HCT116 (cell line): ENCODE measurements around the gene LSP1. TPM values are rescaled to one million over a fixed set of nuclear protein-coding genes. Genes with fewer than 3 reads are reported as not detected.
A peak's percentile ranks its signal among the peaks of the same experiment; 100 is the strongest.

Source experiments
- ATAC-seq: fragments of 200-7000 bp; cut with Tn5 transposase; 2 replicates; pipeline ENCODE4 v1.9.1; 2020; ENCODE audit warnings: mild to moderate bottlenecking, moderate library complexity
- BruUV-seq: library from RNA; stranded (reverse); fragments of 400-500 nt; replicated peaks from 2 replicates; lab custom pipeline; 2021; lab: Mats Ljungman, UMichigan
- CTCF ChIA-PET: fragments of 300-600 bp; sonication (Branson Sonifier 250); formaldehyde crosslinking; loops from one replicate; lab custom pipeline; 2021; ENCODE audit warnings: antibody characterized with exemption; lab: Charles Lee
- POLR2A ChIA-PET: fragments of 300-600, 350-600 bp; sonication (Branson Sonifier 250); formaldehyde crosslinking; loops from one replicate; lab custom pipeline; 2021; ENCODE audit warnings: antibody characterized with exemption; lab: Charles Lee
- RAD21 ChIA-PET, 2 experiments: fragments of 300-600 bp; sonication (Branson Sonifier 250); formaldehyde crosslinking; loops; one replicate each; lab custom pipeline; 2023; ENCODE audit warnings: low total read pairs in 2 of 2; ENCODE audit not compliant: uncharacterized antibody in 2 of 2, unreplicated experiment in 2 of 2, low non-redundant PET in 1 of 2; lab: Charles Lee
- DNase-seq: peaks from one replicate; pipeline ENCODE4 v3.0.0-alpha.2; 2010; ENCODE audit warnings: low read depth, low spot score
- H2AFZ ChIP-seq: fragments of 200-600 bp; shearing (Covaris generic), sonication (generic); 2 replicates; pipeline ENCODE4 v1.6.1; 2017; ENCODE audit warnings: low read depth, mixed run types, mixed read lengths, antibody characterized with exemption, low read length; ENCODE audit not compliant: poor library complexity, severe bottlenecking
- H3K27ac ChIP-seq: 2 replicates; pipeline ENCODE4 v1.5.1; 2012; ENCODE audit warnings: low read depth, low read length
- H3K27me3 ChIP-seq: fragments of 200-600 bp; sonication (generic); 2 replicates; pipeline ENCODE4 v1.6.1; 2016; ENCODE audit warnings: mixed run types, low read length, mixed read lengths; ENCODE audit not compliant: insufficient read depth
- H3K36me3 ChIP-seq, 2 experiments: fragments of 200-500 bp in 1 of 2; fragments of 200-600 bp in 1 of 2; sonication (Bioruptor generic) in 1 of 2; sonication (generic) in 1 of 2; 2 replicates each; pipeline versions ENCODE4 v1.5.1 to v1.6.1; 2014 to 2016; ENCODE audit warnings: low read length in 2 of 2, inconsistent platforms in 1 of 2, mixed read lengths in 1 of 2, mixed run types in 1 of 2; ENCODE audit not compliant: insufficient read depth in 2 of 2, control insufficient read depth in 1 of 2
- H3K4me1 ChIP-seq, 2 experiments: fragments of 200-600 bp in 1 of 2; sonication (generic) in 1 of 2; 2 replicates each; pipeline versions ENCODE4 v1.5.1 to v1.6.1; 2012 to 2017; ENCODE audit warnings: low read length in 2 of 2, inconsistent platforms in 1 of 2, mild to moderate bottlenecking in 1 of 2, mixed read lengths in 1 of 2, mixed run types in 1 of 2, moderate library complexity in 1 of 2; ENCODE audit not compliant: insufficient read depth in 2 of 2, control insufficient read depth in 1 of 2
- H3K4me2 ChIP-seq: fragments of 200-600 bp; sonication (generic); 2 replicates; pipeline ENCODE4 v1.6.1; 2017; ENCODE audit warnings: mixed run types, low read length, mixed read lengths
- H3K4me3 ChIP-seq, 2 experiments: fragments of 200-600 bp in 1 of 2; sonication (generic) in 1 of 2; replicated peaks in 1 of 2; 2 replicates each; pipeline ENCODE4 v1.5.1; 2011 to 2016; ENCODE audit warnings: low read length in 2 of 2, control low read depth in 1 of 2, low read depth in 1 of 2, mild to moderate bottlenecking in 1 of 2, mixed read lengths in 1 of 2, mixed run types in 1 of 2
- H3K79me2 ChIP-seq: fragments of 200-600 bp; sonication (generic); 2 replicates; pipeline ENCODE4 v1.6.1; 2017; ENCODE audit warnings: mild to moderate bottlenecking, mixed run types, low read length, moderate library complexity, mixed read lengths; ENCODE audit not compliant: insufficient read depth
- H3K9ac ChIP-seq: fragments of 200-600 bp; sonication (generic); 2 replicates; pipeline ENCODE4 v1.6.1; 2016; ENCODE audit warnings: low read length, mixed read lengths
- H3K9me2 ChIP-seq: fragments of 200-600 bp; sonication (generic), shearing (Covaris generic); 2 replicates; pipeline ENCODE4 v1.6.1; 2017; ENCODE audit warnings: mixed run types, mild to moderate bottlenecking, moderate library complexity; ENCODE audit not compliant: insufficient read depth
- H3K9me3 ChIP-seq, 2 experiments: fragments of 200-500 bp in 1 of 2; fragments of 200-600 bp in 1 of 2; sonication (Bioruptor generic) in 1 of 2; sonication (generic) in 1 of 2; 2 replicates each; pipeline ENCODE4 v1.6.1; 2014 to 2017; ENCODE audit warnings: low read length in 2 of 2, mixed read lengths in 2 of 2, inconsistent platforms in 1 of 2, low read depth in 1 of 2, mild to moderate bottlenecking in 1 of 2, mixed run types in 1 of 2, moderate library complexity in 1 of 2; ENCODE audit not compliant: control insufficient read depth in 1 of 2, insufficient read depth in 1 of 2
- H4K20me1 ChIP-seq: fragments of 200-600 bp; sonication (generic), shearing (Covaris generic); 2 replicates; pipeline ENCODE4 v1.6.1; 2017; ENCODE audit warnings: mixed run types, mild to moderate bottlenecking, moderate library complexity; ENCODE audit not compliant: insufficient read depth
- CBX3 ChIP-seq: IDR thresholded peaks from 2 replicates; pipeline ENCODE4 v1.6.1; 2012; ENCODE audit warnings: low read depth
- CTCF ChIP-seq, 3 experiments: fragments of 200-600 bp in 1 of 3; sonication (generic) in 1 of 3; IDR thresholded peaks in 2 of 3; conservative IDR thresholded peaks in 1 of 3; 2 replicates each; pipeline ENCODE4 v1.5.1; 2012 to 2017; ENCODE audit warnings: low read depth in 2 of 3, low read length in 2 of 3, antibody characterized with exemption in 1 of 3, borderline replicate concordance in 1 of 3, control low read depth in 1 of 3, mild to moderate bottlenecking in 1 of 3, mixed read lengths in 1 of 3, mixed run types in 1 of 3, moderate library complexity in 1 of 3; ENCODE audit not compliant: insufficient read depth in 1 of 3
- EGR1 ChIP-seq: IDR thresholded peaks from 2 replicates; pipeline ENCODE4 v1.6.1; 2012; ENCODE audit warnings: low read depth
- ELF1 ChIP-seq: IDR thresholded peaks from 2 replicates; pipeline ENCODE4 v1.6.1; 2012; ENCODE audit warnings: low read depth, borderline replicate concordance
- EZH2phosphoT487 ChIP-seq: fragments of 200-600 bp; IDR thresholded peaks from 2 replicates; pipeline ENCODE4 v1.6.1; 2018; ENCODE audit warnings: antibody characterized with exemption, borderline replicate concordance
- JUND ChIP-seq: IDR thresholded peaks from 2 replicates; pipeline ENCODE4 v1.6.1; 2012
- MAX ChIP-seq: IDR thresholded peaks from 2 replicates; pipeline ENCODE4 v1.6.1; 2012
- POLR2AphosphoS5 ChIP-seq: IDR thresholded peaks from 2 replicates; pipeline ENCODE4 v1.6.1; 2011; ENCODE audit warnings: mild to moderate bottlenecking, low read depth, low read length, moderate library complexity
- SP1 ChIP-seq: IDR thresholded peaks from 2 replicates; pipeline ENCODE4 v1.6.1; 2012; ENCODE audit warnings: low read depth
- SRF ChIP-seq: IDR thresholded peaks from 2 replicates; pipeline ENCODE4 v1.6.1; 2012; ENCODE audit warnings: low read depth
- TCF7L2 ChIP-seq: IDR thresholded peaks from 2 replicates; pipeline ENCODE4 v1.7.0; 2011; ENCODE audit warnings: borderline replicate concordance, inconsistent platforms; ENCODE audit not compliant: insufficient read depth, insufficient read length; ENCODE audit errors: extremely low read depth
- ZBTB33 ChIP-seq: IDR thresholded peaks from 2 replicates; pipeline ENCODE4 v1.6.1; 2011; ENCODE audit warnings: mild to moderate bottlenecking, low read length, moderate library complexity; ENCODE audit not compliant: insufficient replicate concordance; ENCODE audit errors: extremely low read depth
- ZNF274 ChIP-seq: fragments of 200-500 bp; sonication (Bioruptor generic); IDR thresholded peaks from 2 replicates; pipeline ENCODE4 v1.6.1; 2014; ENCODE audit warnings: mild to moderate bottlenecking, low read depth, low read length, inconsistent platforms
- intact Hi-C: fragments of 100-400 bp; cut with micrococcal nuclease; formaldehyde crosslinking; loops from 2 replicates; pipeline ENCODE4 v1.10.0; 2022
- total RNA-seq: library from RNA; stranded (reverse); gene quantifications from one replicate; pipeline ENCODE4 v1.2.1, GENCODE V29; 2021; ENCODE audit not compliant: unreplicated experiment

LSP1 gene
- total RNA-seq, 1 experiment from 2014 or later = 1.3 TPM

GRCh38 chr11:1863352-1864216 lies 10.7 kb downstream of the LSP1 start:
- BruUV-seq = no TSS peak
- CTCF ChIA-PET = no interaction called here
- TF ChIP-seq POLR2AphosphoS5 (peak; percentile 65; the same call in 1 of the 2 replicates), CBX3 (no peak; the same call in 1 of the 2 replicates), SP1 (no peak), ZNF274 (no peak), JUND (no peak; the same call in 1 of the 2 replicates), EGR1 (no peak), SRF (no peak), MAX (peak; percentile 90; the same call in 1 of the 2 replicates), CTCF (IDR thresholded peaks at IDR 0.05 in 2 of 3, conservative IDR thresholded peaks at IDR 0.05 in 1 of 3; ENCODE audit: borderline replicate concordance in 1 of 3, insufficient read depth in 1 of 3, low read depth in 2 of 3, low read length in 2 of 3) (no peak), ELF1 (no peak), EZH2phosphoT487 (no peak), TCF7L2 (no peak), ZBTB33 (peak; percentile 46)

More at GRCh38 chr11:1863352-1864216, 10.7 kb downstream of the LSP1 start:
- Histone ChIP-seq H3K27ac (peak overlapping the region; percentile 84), H3K36me3 (no peaks in the 10 kb centered on the region), H3K4me2 (peak overlapping the region; percentile 93), H3K4me3 (peak overlapping the region; percentile 27 to 48), H3K9ac (peak overlapping the region; percentile 64), H3K4me1 (peaks cover 27 to 30% of the 10 kb centered on the region in 2 experiments), H4K20me1 (no peaks in the 10 kb centered on the region), H3K9me3 (no peaks in the 10 kb centered on the region), H2AFZ (peak overlapping the region; percentile 57), H3K9me2 (no peaks in the 10 kb centered on the region), H3K79me2 (no peaks in the 10 kb centered on the region), H3K27me3 (no peaks in the 10 kb centered on the region)
- intact Hi-C loops = no loop called here
- peak; percentile 93 for ATAC-seq
- peak; percentile 68 for DNase-seq
- ChIA-PET RAD21 (no interaction called here), POLR2A (no interaction called here)
